ENCODE results near the gene KIF23.
A peak's percentile ranks its signal among the peaks of the same experiment; 100 is the strongest.
"Not testable (repeated sequence)": the region's sequence is repeated elsewhere in the genome, so short reads cannot be mapped to it uniquely, and the experiment has no call there.

Gene KIF23

GRCh38 chr15:69439623-69440022 is 25.5 kb downstream of the KIF23 start:
- DNase-seq = no peak

- DNase-seq = no peak
These were observed 29.0 kb downstream of the KIF23 start for GRCh38 chr15:69443032-69443611.

DNA sequence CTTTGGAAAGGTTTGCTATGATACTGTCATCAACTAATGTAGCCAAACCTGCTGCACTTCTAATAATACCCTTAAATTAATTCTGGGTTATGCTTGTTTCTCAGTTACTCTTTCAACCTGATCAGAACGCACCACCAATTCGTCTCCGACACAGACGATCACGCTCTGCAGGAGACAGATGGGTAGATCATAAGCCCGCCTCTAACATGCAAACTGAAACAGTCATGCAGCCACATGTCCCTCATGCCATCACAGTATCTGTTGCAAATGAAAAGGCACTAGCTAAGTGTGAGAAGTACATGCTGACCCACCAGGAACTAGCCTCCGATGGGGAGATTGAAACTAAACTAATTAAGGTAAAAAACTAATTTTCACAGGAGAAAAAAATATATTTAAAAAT is 30.5 kb downstream of the KIF23 start:
- no peak for DNase-seq

DNA sequence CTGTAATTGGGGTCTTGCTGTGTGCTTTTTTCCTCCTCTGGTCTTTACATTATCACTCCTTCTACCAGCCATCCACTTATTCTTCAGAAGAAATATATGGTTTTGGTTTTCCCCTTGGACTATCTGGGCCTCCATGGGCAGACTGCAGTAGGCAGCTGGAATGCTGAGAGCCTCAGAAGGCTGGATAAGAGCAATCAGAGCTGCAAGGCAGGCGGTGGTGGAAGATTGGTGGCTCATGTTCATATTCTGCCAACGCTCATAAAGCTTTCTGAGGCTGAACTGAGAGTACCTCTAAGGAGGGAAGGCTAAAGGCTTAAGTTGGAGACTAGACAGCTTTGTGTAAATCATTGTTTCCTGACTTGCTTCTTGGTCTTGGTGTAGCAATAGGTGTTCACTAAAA is 32.8 kb downstream of the KIF23 start:
- no peak for DNase-seq

DNA sequence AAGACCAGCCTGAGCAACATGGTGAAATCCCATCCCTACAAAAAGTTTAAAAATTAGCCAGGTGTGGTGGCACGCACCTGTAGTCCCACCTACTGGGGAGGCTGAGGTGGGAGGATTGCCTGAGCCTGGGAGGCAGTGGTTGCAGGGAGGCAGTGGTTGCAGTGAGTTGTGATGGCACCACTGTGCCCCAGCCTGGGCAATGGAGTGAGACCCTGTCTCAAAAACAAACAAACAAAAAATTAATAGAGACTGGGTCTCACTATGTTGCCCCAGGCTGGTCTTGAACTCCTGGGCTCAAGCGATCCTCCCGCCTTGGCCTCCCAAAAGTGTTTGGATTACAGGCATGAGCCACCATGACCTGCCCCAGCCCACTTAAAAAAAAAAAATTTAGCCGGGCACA is 36.1 kb downstream of the KIF23 start:
- not testable (repeated sequence) for DNase-seq

DNA sequence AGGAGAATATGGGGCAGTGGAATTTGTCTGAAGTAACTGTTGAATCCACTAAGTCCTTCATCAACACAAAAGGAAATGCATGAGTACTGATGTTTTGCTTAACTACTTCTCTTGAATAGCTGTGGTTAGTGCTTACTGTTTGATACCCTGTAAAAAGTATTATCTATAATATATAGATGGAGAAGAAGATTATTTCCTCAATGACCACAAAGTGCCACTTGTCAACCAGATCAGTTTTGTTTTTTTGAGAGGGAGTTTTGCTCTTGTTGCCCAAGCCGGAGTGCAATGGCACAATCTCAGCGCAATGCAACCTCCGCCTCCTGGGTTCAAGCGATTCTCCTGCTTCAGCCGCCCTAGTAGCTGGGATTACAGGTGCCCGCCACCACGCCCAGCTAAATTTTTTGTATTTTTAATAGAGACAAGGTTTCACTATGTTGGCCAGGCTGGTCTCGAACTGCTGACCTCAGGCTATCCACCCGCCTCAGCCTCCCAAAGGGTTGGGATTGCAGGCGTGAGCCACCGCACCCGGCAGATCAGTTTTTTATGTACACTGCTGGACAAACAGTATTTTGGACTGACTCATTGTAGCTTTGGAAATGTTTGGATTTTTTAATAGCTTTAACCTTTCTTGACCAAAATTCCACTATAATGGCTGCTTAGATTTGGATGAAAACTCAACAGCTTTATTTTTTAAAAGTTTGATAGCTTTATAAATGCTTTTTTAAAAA is 37.0 kb downstream of the KIF23 start:
- no peak for DNase-seq

- peak; percentile 69 for DNase-seq
These were observed 38.0 kb downstream of the KIF23 start for GRCh38 chr15:69451951-69452691.

DNA sequence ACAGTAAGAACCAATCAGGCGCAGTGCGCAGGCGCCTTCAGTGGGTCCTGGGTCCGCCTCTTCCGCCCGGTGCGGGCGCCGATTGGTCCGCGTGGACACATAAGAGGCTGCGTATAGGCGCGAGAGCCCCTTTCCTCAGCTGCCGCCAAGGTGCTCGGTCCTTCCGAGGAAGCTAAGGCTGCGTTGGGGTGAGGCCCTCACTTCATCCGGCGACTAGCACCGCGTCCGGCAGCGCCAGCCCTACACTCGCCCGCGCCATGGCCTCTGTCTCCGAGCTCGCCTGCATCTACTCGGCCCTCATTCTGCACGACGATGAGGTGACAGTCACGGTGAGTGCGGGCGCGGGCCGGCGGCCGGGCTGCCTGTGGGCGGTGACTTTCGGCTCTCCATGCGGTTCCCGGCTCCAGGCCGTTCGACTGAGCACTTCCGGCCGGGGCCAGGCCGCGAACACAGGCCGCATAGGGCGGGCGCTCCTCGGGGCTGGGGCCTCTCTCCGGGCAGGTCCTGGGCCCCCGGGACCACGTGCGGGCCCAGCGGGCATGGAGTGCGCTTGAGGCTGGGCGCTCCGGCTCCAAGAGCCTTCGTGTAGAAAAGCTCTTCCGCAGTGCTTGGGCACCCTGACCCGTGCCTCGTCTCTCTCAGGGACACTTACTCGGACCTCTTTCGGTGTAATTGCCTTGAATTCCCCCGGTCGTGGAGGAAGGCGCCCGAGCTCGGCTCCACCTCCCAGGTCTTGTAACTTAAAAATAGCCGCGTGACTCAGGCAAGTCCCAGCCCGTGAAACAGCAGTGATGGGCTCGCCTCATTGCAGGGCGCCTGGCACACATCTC is 38.8 kb downstream of the KIF23 start, which contains the start of gene RPLP1:
TSS of gene RPLP1 (plus strand) at position 127 of the 830 bp plus-strand sequence. CDS start at position 258, 131 bp downstream.
- peak; percentile 98 for DNase-seq

DNA sequence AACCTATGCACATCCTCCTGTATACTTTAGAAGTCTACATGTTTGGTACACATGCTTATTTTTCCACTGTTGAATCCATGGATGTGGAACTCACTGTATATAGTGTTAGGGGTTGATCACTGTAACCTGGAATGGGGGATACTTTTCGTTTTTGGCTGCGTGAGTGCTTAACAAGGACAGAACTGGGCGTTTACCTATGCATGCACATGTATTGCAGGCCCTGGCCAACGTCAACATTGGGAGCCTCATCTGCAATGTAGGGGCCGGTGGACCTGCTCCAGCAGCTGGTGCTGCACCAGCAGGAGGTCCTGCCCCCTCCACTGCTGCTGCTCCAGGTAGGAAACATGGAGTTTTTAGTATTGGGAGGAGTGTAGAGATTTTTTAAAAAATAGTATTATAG is 40.8 kb downstream of the KIF23 start:
- no peak for DNase-seq

GRCh38 chr15:69456208-69457166 is 42.3 kb downstream of the KIF23 start:
- DNase-seq = no peak

GRCh38 chr15:69457304-69458280 is 43.4 kb downstream of the KIF23 start:
- DNase-seq = no peak

DNA sequence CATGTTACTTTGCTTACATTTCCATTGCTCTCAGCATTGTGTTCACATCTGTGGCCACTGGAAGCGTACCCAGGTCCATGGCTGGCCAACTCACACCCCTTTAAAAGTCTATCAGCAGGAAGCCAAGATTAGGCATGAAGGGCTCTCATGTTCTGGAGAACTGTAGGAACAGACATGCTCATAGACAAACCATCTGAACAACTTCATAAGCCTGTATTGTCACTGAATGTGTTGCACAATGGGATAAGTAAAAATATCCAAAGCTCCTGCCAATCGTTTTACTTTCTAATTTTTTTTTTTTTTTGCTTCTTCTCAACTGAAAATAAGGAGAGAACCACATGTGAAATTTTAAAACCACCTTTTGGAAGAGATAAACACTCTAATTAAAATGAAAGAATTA is 44.9 kb downstream of the KIF23 start:
- no peak for DNase-seq

- DNase-seq = no peak
These were observed 46.3 kb downstream of the KIF23 start for GRCh38 chr15:69460481-69460880.

GRCh38 chr15:69462030-69462492 is 47.9 kb downstream of the KIF23 start:
- no peak for DNase-seq

GRCh38 chr15:69462493-69463181 is 48.5 kb downstream of the KIF23 start:
- peak; percentile 97 for DNase-seq

- no peak for DNase-seq
These were observed 49.1 kb downstream of the KIF23 start for GRCh38 chr15:69463182-69463756.

- DNase-seq = no peak
These were observed 51.1 kb downstream of the KIF23 start for GRCh38 chr15:69465253-69465652.

DNA sequence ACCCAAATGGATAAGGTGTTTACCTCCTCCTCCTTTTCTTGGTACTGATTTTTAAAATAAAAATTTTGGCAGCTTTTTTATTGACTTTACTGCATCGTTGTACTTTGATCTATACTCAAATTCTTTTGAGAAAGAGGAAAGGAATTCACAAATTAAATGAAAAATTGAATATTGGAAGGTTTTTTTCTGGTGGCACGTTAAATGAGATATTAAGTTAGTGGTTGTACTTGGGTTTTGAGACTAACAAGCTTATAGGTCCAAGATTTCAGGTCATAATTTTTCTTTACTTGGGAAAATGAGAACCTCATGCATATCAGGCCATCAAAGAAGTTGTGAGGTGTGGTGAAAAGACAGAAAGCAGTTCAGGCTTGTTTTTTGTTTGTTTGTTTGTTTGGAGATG is 52.6 kb downstream of the KIF23 start:
- DNase-seq = no peak

- DNase-seq = no peak
These were observed 53.5 kb downstream of the KIF23 start for GRCh38 chr15:69467636-69468035.
